Adrenal gland (tissue), 12 donors: Measurements from ENCODE around the gene FBLIM1. TPM values are rescaled to one million over a fixed set of nuclear protein-coding genes. Genes with fewer than 3 reads are reported as not detected.

Experiments used
- DNase-seq, 7 donors: peaks; one replicate each; pipeline ENCODE4 v3.0.0-alpha.2; 2019 to 2020
- H3K27ac ChIP-seq, 5 donors: fragments of 200-600 bp; sonication (generic) in 4 of 5; 1 replicate in 3 of 5; 2 replicates in 2 of 5; pipeline versions ENCODE4 v1.5.1 to v1.8.0; 2016 to 2020; ENCODE audit warnings: mild to moderate bottlenecking in 1 of 5
- H3K27me3 ChIP-seq: fragments of 200-600 bp; 2 replicates; pipeline ENCODE4 v1.8.0; 2021
- H3K36me3 ChIP-seq, 2 donors: fragments of 200-600 bp; replicated peaks in 1 of 2; 1 replicate in 1 of 2; 2 replicates in 1 of 2; pipeline versions ENCODE4 v1.5.1 to v1.8.0; 2018 to 2022
- H3K4me1 ChIP-seq, 2 donors: fragments of 200-600 bp; replicated peaks in 1 of 2; 1 replicate in 1 of 2; 2 replicates in 1 of 2; pipeline versions ENCODE4 v1.5.1 to v1.8.0; 2018 to 2021
- H3K4me3 ChIP-seq, 4 donors: fragments of 200-600 bp; sonication (generic) in 3 of 4; one replicate each; pipeline ENCODE4 v1.5.1; 2016 to 2018
- H3K9me3 ChIP-seq, 3 donors: fragments of 200-600 bp; sonication (generic) in 1 of 3; replicated peaks in 1 of 3; 1 replicate in 2 of 3; 2 replicates in 1 of 3; pipeline versions ENCODE4 v1.5.1 to v1.8.0; 2016 to 2021
- CTCF ChIP-seq, 6 experiments: fragments of 450-650 bp in 4 of 6; fragments of 200-600 bp in 2 of 6; sonication (generic) in 1 of 6; IDR thresholded peaks; 1 replicate in 5 of 6; 2 replicates in 1 of 6; pipeline versions ENCODE4 v1.5.1 to v1.8.0; 2016 to 2021; ENCODE audit warnings: antibody characterized with exemption in 6 of 6, mild to moderate bottlenecking in 2 of 6, moderate library complexity in 1 of 6
- POLR2A ChIP-seq, 2 donors: fragments of 450-650 bp; IDR thresholded peaks; one replicate each; pipeline ENCODE4 v1.6.1; 2017; ENCODE audit warnings: antibody characterized with exemption in 2 of 2, mild to moderate bottlenecking in 2 of 2, moderate library complexity in 1 of 2
- WGBS, 4 donors: extraction: QIAGEN DNeasy Blood & Tissue Kit in 2 of 4; methylation state at CpG; one replicate each; pipeline versions ENCODE4 v1.1.5 to v1.1.7; 2013 to 2017; 5-methylcytosine and 5-hydroxymethylcytosine counted together
- intact Hi-C, 2 donors: fragments of 100-400 bp; cut with DNase I; formaldehyde crosslinking; loops; one replicate each; pipeline versions ENCODE4 v1.14.1 to v1.15.0; 2022 to 2023
- polyA plus RNA-seq, 3 donors: library from polyadenylated mRNA; stranded (reverse); fragments of 200-250 nt in 2 of 3; fragments of 350-450 nt in 1 of 3; fragmentation: Illumina TruSeq in 1 of 3; extraction: RNeasy Lipid Tissue Mini Kit (QIAGEN cat#74804) in 1 of 3; gene quantifications; one replicate each; pipeline ENCODE4 v1.2.3, GENCODE V29; 2013 to 2014
- total RNA-seq, 9 donors: library from RNA; depleted of rRNA in 4 of 9; stranded (reverse); fragments of >200 nt in 4 of 9; fragments of 120-200 nt in 1 of 9; fragmentation: NEBNext Ultra II Directional in 1 of 9; extraction: Animal tissue kit (Norgen Biotek cat#: 25700) in 1 of 9; gene quantifications; one replicate each; pipeline versions ENCODE4 v1.1.0 to v1.2.4, GENCODE V29; 2013 to 2023
- donor health status: healthy with polysubstance abuse.
- donor health status: Bipolar disorder and iron deficiency.
- donor health status: DM: yes; HTN: yes; CAD: no.
- donor health status: DM: no; HTN: no; CAD: no.
- donor health status: DM: no; HTN: no; CAD: no.
- donor health status: DM: yes; HTN: yes; CAD: no.

Gene FBLIM1
- total and polyA plus RNA-seq, 12 donors: 4.0 to 103 (median 44.4) TPM

GRCh38 chr1:15717418-15718125 lies 41.0 kb upstream of the FBLIM1 start:
- intact Hi-C loops: no loop called here
- 89 to 94% (median 92%) methylated on average over 7 to 11 of the region's 11 CpGs for WGBS, 4 donors
- Histone ChIP-seq H3K4me3 (no peak overlapping the region), H3K27me3 (no peaks in the 10 kb centered on the region), H3K27ac (peak overlapping the region in 2 of 5 donors; percentile 34 to 67), H3K36me3 (peaks cover 0 to 65% of the 10 kb centered on the region in 2 donors), H3K4me1 (peaks cover 8 to 18% of the 10 kb centered on the region in 2 donors), H3K9me3 (no peaks in the 10 kb centered on the region)
- TF ChIP-seq CTCF (IDR thresholded peaks at IDR 0.05) (no peak), POLR2A (IDR thresholded peaks at IDR 0.05) (no peak)
- no peak for DNase-seq

DNA sequence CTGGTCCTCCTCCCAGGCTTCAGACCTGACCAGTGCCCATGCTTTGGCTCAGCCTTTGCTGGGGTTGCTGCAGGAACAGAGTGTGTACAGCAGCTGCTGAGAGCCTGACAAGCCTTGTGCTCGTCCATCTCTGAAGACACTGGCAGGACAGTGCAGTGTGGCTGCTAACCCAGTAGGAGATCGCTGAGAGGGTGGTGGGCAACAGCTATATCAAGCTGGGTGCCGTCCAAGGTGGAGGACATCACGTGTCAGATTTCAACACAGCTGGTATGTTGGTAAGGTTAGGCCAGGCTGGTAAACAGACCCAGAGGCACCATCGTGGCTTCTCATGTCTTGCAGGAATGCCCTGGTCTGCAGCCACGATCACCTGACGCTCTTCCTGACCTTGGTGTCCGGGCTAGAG lies 40.4 kb upstream of the FBLIM1 start:
- TF ChIP-seq CTCF (IDR thresholded peaks at IDR 0.05) (no peak), POLR2A (IDR thresholded peaks at IDR 0.05) (no peak)
- Histone ChIP-seq H3K4me3 (no peak overlapping the region), H3K4me1 (peaks cover 8 to 18% of the 10 kb centered on the region in 2 donors), H3K27me3 (no peaks in the 10 kb centered on the region), H3K9me3 (no peaks in the 10 kb centered on the region), H3K36me3 (peaks cover 0 to 71% of the 10 kb centered on the region in 2 donors), H3K27ac (peak overlapping the region in 2 of 5 donors; percentile 34 to 67)
- whole genome bisulfite sequencing, 4 donors: 68 to 82% (median 69%) methylated on average over 4 to 8 of the region's 8 CpGs; no CpG with 5 or more reads in 1 of the 4 donors
- DNase-seq: peak in 6 of 7 donors; percentile 21 to 77 (median 62)
- intact Hi-C loops: no loop called here

- H3K36me3 ChIP-seq: peaks cover 0 to 82% of the 10 kb centered on the region in 2 donors
- no peak overlapping the region for H3K27ac ChIP-seq
- no peaks in the 10 kb centered on the region for H3K27me3 ChIP-seq
- no peak overlapping the region for H3K4me3 ChIP-seq
- 91 to 97% (median 93%) methylated on average over 11 to 12 of the region's 12 CpGs for WGBS, 4 donors
- intact Hi-C loops: no loop called here
- DNase-seq: no peak
- no peak for TF ChIP-seq POLR2A (IDR thresholded peaks at IDR 0.05)
- no peak for TF ChIP-seq CTCF (IDR thresholded peaks at IDR 0.05)
- H3K4me1 ChIP-seq: peaks cover 3 to 13% of the 10 kb centered on the region in 2 donors
- no peaks in the 10 kb centered on the region for H3K9me3 ChIP-seq
These were observed 39.0 kb upstream of the FBLIM1 start for GRCh38 chr1:15719381-15720120.

GRCh38 chr1:15720861-15721260 lies 37.7 kb upstream of the FBLIM1 start:
- no peaks in the 10 kb centered on the region for H3K9me3 ChIP-seq
- intact Hi-C loops: no loop called here
- H3K27ac ChIP-seq: no peak overlapping the region
- H3K27me3 ChIP-seq: no peaks in the 10 kb centered on the region
- TF ChIP-seq POLR2A (IDR thresholded peaks at IDR 0.05) (no peak), CTCF (IDR thresholded peaks at IDR 0.05) (no peak)
- 94 to 100% (median 95%) methylated on average over 2 to 3 of the region's 3 CpGs for WGBS, 4 donors
- peaks cover 0 to 8% of the 10 kb centered on the region in 2 donors for H3K4me1 ChIP-seq
- no peak overlapping the region for H3K4me3 ChIP-seq
- H3K36me3 ChIP-seq: peaks cover 0 to 87% of the 10 kb centered on the region in 2 donors
- no peak for DNase-seq
